ENCODE measurements around the gene NECAB2.

- TF ChIP-seq CTCF (IDR thresholded peaks at IDR 0.05 in 4 of 5, conservative IDR thresholded peaks at IDR 0.05 in 1 of 5) (no peak), POLR2A (IDR thresholded peaks at IDR 0.05) (no peak)
Measured at GRCh38 chr16:83925957-83926725, 41.9 kb upstream of the NECAB2 start.
